Endothelial cell of umbilical vein (primary cell): Measurements from ENCODE around the gene SHISA8.

Experiments used
- CTCF ChIP-seq, 2 donors: IDR thresholded peaks; 1 replicate in 1 of 2; 2 replicates in 1 of 2; pipeline ENCODE4 v1.5.1; 2011; ENCODE audit warnings: low read length in 2 of 2, mild to moderate bottlenecking in 2 of 2, moderate library complexity in 2 of 2, control low read depth in 1 of 2, inconsistent platforms in 1 of 2, low read depth in 1 of 2; ENCODE audit not compliant: insufficient read depth in 1 of 2; ENCODE audit errors: extremely low read depth in 1 of 2
- EZH2 ChIP-seq: IDR thresholded peaks from 2 replicates; pipeline ENCODE4 v1.6.1; 2012; ENCODE audit warnings: borderline replicate concordance, low read depth, mild to moderate bottlenecking, moderate library complexity, low read length, inconsistent platforms; ENCODE audit not compliant: severe bottlenecking
- POLR2AphosphoS5 ChIP-seq: IDR thresholded peaks from 2 replicates; pipeline ENCODE4 v1.6.1; 2012; ENCODE audit warnings: low read depth, mild to moderate bottlenecking, control low read depth, low read length, moderate library complexity; ENCODE audit not compliant: insufficient read depth

GRCh38 chr22:41947424-41948080, 32.7 kb upstream of the SHISA8 start:
- no peak for TF ChIP-seq CTCF (IDR thresholded peaks at IDR 0.05; ENCODE audit: extremely low read depth in 1 of 2, insufficient read depth in 1 of 2, low read depth in 1 of 2, low read length in 2 of 2)
- no peak for TF ChIP-seq POLR2AphosphoS5
- no peak for TF ChIP-seq EZH2
